ENCODE data around the gene WWOX.

Gene WWOX

GRCh38 chr16:78326731-78327130 lies 227.3 kb downstream of the WWOX start:
- DNase-seq (ENCODE audit: low read depth in 1 of 2, low spot score in 1 of 2): no peak

- no peak for DNase-seq (ENCODE audit: low read depth in 1 of 2, low spot score in 1 of 2)
These were observed 232.3 kb downstream of the WWOX start for GRCh38 chr16:78331731-78332130.

DNA sequence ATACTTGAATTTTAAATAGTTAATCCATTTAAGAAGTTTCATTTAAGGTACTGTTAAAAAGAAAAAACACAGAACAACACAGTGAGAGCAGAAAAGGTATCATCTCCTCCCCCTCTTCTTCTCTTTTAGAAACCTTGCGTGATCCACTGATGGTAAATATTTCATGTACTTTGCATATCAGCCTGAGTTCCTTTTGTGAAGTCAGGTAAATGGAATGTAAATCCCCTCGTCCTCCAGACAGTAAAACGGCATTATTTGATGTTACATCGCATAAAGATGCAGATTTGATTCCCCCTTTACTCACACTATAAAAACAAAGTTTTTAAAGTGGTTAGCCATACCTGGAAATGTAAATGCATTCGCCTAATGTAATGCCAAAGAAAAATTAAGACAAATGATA lies 234.4 kb downstream of the WWOX start:
- DNase-seq (ENCODE audit: low read depth in 1 of 2, low spot score in 1 of 2): no peak

DNA sequence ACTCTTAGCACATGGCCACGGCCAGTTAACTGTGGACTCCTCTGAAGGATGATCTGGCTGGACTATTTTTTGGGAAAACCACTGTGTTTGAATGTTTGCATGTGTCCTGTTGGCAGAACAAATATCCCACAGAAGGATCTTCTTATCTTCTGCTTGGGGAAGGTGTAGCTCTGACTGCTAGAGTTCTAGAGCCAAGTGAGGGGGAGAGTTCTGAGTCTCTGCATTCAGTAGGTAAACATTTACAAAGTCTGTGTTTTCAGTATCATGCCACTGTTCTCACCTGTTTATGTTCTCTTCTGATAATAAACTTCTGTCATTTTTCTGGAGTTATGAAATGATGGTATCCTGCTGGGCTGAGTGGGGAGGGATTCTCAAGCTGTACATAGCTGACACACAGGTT lies 241.1 kb downstream of the WWOX start:
- no peak for DNase-seq (ENCODE audit: low read depth in 1 of 2, low spot score in 1 of 2)

DNA sequence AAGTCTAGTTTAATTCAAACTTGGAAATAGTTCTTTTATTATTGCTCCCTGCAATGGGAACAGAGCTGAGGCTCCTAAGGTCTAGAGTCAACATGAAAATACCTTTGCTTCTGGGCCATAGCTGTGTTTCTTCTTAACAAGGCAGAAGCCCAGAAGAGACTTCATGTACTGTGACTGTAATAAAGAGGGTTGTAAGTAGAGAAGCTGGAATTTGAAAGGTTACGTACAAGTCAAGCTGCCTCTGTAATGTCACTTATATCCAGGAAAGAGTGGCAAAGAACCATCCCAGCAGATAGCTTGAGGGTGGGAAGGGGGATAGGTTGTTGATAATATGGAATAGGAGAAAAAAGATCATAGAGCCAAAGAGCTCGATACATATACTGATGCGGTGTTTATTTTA lies 248.6 kb downstream of the WWOX start:
- no peak for DNase-seq (ENCODE audit: low read depth in 1 of 2, low spot score in 1 of 2)

- DNase-seq (ENCODE audit: low read depth in 1 of 2, low spot score in 1 of 2): no peak
These were observed 249.4 kb downstream of the WWOX start for GRCh38 chr16:78348886-78349285.

DNA sequence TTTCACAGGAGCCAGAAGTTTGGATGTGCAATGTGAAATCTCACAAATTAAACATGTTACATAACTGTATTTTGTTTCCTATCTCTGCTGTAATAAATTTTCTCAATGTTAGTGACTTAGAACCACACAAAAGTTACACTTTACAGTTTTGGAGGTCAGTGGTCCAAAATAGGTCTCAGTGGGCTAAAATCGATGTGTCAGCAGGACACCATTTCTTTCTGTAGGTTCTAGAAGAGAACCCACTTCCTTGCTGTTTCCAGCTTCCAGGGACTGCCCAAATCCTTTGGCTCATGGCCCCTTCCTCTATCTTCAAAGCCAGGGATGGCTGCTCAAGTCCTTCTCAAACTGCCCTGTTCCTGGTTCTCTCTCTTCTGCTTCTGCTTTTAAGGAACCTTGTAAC lies 252.7 kb downstream of the WWOX start:
- DNase-seq (ENCODE audit: low read depth in 1 of 2, low spot score in 1 of 2): no peak

GRCh38 chr16:78353640-78354275 lies 254.3 kb downstream of the WWOX start:
- no peak for DNase-seq (ENCODE audit: low read depth in 1 of 2, low spot score in 1 of 2)

DNA sequence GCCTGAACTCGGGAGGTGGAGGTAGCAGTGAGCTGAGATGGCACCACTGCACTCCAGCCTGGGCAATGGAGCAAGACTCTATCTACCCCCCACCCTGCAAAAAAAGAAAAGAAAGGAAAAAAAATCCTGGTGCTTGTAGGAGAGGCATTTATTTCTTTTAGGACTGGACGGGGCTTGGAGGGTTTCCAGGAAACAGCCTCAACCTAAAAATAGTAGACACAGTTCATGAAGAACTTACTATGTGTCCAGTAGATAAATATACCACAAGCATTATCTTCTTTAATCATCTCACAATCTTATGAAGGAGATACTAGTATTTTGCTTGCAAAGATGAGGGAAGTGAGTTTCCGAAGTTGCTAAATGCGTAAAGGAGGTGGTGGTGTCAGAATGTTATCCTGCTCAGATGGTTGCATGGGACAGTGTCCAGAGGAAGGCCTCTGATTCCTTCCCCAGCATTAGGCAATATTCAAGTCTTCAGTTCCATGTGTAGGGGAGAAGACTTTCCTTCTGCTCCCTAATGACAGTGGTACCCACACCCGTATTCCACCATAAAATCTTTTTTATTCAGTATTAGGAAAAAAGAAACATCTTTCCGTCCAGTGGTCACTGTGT lies 263.2 kb downstream of the WWOX start:
- no peak for DNase-seq (ENCODE audit: low read depth in 1 of 2, low spot score in 1 of 2)

GRCh38 chr16:78363843-78364555 lies 264.5 kb downstream of the WWOX start:
- DNase-seq (ENCODE audit: low read depth in 1 of 2, low spot score in 1 of 2): no peak

DNA sequence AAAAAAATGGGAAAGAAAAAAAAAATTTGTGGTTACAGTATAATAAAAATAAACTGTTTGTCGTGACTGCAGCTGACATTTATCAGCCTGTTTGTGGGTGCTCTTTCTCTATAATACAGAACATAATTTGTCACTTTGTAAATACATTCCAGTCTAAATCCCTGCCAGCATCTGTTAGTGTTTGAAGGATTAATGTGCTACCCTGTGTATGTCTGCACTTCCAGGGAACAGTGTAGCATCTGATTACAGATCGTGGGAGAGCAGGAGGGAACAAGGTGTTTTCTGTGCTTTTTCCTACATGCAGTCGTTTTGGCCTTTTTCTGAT lies 265.1 kb downstream of the WWOX start:
- DNase-seq (ENCODE audit: low read depth in 1 of 2, low spot score in 1 of 2): no peak

DNA sequence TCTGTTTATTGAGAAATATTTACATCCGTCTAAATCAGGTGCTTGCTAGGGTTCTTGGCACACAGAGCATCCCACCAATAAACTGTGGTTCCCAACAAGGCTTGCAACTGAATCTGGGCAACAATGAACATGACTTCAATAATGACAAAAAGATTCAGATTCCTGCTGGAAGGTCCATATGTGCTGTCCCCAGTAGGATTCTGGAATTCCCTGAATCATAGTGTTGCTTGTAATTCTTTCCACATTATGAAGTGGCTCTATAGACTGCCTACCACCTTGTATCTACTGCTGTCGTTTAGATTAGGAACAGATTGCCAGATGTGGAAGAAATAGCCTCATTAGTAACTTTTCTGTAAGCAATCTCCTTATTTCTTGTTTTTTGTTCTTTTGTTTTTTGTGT lies 265.9 kb downstream of the WWOX start:
- DNase-seq (ENCODE audit: low read depth in 1 of 2, low spot score in 1 of 2): no peak

DNA sequence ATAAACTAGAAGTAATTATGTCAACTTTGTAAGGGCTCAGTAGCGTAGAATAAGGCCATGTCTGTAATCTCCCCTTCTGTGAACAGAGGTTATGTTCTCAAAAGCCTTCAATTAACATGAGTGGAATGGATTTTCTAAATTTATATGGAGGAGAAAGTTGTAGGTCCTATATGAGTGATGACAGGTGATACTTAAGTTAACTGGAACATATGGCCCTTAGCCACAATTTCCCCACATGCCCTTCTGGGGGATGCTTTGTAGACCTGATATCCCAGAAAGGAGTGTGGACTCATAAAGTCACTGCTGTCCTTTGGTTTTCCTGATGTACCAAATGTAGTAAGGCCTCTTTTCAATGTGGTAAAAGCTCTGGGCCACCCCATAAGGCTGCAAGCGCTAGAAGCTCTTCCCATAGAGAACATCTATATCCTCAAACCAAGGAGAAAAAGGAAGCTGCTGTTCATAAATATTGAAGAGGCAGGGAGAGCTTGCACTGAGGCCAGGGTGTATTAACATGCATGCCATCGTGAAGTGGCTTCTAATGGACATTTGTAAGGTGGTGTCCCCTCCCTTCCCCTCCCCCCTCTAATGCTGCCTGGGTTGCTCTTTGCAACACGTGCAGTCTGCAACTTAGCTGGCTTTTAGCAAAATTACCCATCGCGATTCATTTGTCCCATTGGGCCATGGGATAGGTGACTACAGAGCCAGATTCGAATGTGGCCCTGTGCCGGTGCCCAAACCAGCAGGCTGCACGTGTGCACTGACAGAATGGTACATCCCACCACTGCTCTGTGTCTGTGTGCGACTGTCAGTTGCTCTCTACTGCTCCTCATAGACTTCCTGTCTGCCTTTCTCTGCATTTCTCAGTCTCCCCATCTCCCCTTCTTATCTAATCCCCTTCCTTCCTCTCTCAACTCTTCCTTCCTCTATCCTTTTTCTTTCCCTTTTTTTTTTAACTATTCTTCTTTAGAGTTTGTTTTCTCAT lies 269.0 kb downstream of the WWOX start:
- no peak for DNase-seq (ENCODE audit: low read depth in 1 of 2, low spot score in 1 of 2)

- no peak for DNase-seq (ENCODE audit: low read depth in 1 of 2, low spot score in 1 of 2)
These were observed 272.8 kb downstream of the WWOX start for GRCh38 chr16:78372277-78372676.

- no peak for DNase-seq (ENCODE audit: low read depth in 1 of 2, low spot score in 1 of 2)
These were observed 275.7 kb downstream of the WWOX start for GRCh38 chr16:78375055-78375679.

- no peak for DNase-seq (ENCODE audit: low read depth in 1 of 2, low spot score in 1 of 2)
These were observed 277.0 kb downstream of the WWOX start for GRCh38 chr16:78376452-78376851.

DNA sequence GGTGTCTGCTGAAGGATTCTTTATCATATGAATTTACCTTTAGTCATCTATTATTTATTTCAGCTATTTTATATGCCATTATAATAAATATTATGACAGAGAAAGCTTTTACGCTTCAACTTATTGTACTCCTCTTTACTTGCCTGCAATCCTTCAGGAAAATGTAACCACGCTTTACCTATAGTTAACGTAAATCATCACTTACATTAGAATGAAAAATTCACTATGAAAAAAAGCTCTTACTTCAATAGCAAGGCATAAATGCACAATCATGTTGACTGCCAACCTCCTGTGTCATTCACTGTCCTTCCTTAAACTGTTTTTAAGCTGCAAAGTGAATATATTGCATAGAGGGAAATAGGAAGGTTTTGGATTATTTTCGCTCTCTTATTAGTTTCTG lies 277.9 kb downstream of the WWOX start:
- DNase-seq (ENCODE audit: low read depth in 1 of 2, low spot score in 1 of 2): no peak

DNA sequence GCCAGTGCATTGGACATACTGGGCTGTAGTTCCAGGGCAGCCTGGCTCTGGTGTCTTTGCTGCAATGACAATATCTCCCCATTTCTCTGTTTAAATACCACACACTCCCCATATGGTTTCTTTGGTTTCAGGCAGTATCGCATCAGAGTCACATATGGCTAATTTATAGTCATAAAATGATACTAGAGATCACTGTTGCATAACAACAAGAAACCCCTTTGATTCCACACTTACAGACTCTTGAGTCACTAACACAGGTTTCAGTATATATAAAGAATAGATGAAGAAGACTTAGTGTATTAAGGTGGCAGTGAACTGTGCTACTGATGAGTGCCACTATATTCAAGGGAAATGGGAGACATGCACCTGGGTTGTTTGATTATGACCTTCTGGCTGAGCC lies 281.6 kb downstream of the WWOX start:
- no peak for DNase-seq (ENCODE audit: low read depth in 1 of 2, low spot score in 1 of 2)

GRCh38 chr16:78383118-78383517 lies 283.7 kb downstream of the WWOX start:
- DNase-seq (ENCODE audit: low read depth in 1 of 2, low spot score in 1 of 2): no peak

DNA sequence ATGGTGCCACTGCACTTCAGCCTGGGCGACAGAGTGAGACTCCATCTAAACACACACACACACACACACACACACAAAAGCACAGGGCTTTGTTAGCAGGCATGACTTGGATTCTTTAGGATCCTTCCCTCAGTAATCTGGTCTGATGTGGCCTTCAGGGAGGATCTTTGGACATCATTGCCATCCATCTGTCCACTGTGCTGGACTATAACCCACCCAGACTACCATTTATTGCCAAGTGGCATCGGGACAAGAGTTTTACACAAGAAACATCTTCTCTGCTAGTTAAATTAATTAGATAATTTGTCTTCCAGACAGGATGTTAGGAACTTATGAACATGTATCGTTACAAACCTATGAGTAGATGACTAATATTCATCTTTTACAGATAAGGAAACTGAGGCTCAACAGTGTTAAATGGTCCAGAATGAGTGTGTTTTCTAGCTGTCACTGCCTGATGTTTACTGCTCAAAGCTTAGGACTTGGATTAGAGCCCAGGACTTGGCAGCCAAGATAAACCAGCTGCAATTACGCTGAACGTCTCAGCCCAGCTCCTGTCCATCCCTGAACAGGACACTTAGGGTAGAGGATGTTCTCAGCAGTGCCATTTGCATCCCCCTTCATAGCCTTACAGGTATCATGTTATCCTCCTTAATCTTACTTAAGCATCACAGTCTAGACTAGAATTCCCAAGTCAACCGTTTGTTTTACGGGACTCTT lies 285.8 kb downstream of the WWOX start:
- DNase-seq (ENCODE audit: low read depth in 1 of 2, low spot score in 1 of 2): no peak

All from activated T-helper 1 cell treated with anti-CD3 and anti-CD28 coated beads, Interleukin-2, amount 50 U/mL, for 16 hours (primary cell).